Common myeloid progenitor, CD34-positive (primary cell): Measurements from ENCODE around the gene UST.
"Not testable (repeated sequence)": the region's sequence is repeated elsewhere in the genome, so short reads cannot be mapped to it uniquely, and the experiment has no call there.

ENCODE experiments used
- CTCF ChIA-PET: fragments of 350-600 bp; sonication (Branson Sonifier 250); formaldehyde crosslinking; loops from one replicate; lab custom pipeline; 2021; ENCODE audit warnings: antibody characterized with exemption; lab: Charles Lee
- POLR2A ChIA-PET: fragments of 350-600 bp; sonication (Branson Sonifier 250); formaldehyde crosslinking; loops from one replicate; lab custom pipeline; 2021; ENCODE audit warnings: antibody characterized with exemption; lab: Charles Lee
- DNase-seq, 3 donors: peaks; one replicate each; pipeline versions ENCODE4 v3.0.0 to v3.0.0-alpha.2; 2013
- H3K27ac ChIP-seq, 2 experiments: 1 replicate in 1 of 2; 2 replicates in 1 of 2; pipeline ENCODE4 v1.7.0; 2013; ENCODE audit warnings: inconsistent platforms in 2 of 2, low read length in 2 of 2, mild to moderate bottlenecking in 2 of 2, low read depth in 1 of 2, moderate library complexity in 1 of 2; ENCODE audit not compliant: severe bottlenecking in 2 of 2, insufficient read depth in 1 of 2, poor library complexity in 1 of 2
- H3K27me3 ChIP-seq, 5 experiments: replicated peaks in 2 of 5; 1 replicate in 3 of 5; 2 replicates in 2 of 5; pipeline versions ENCODE4 v1.6.1 to v1.7.0; 2013; ENCODE audit warnings: low read length in 4 of 5, mild to moderate bottlenecking in 2 of 5, moderate library complexity in 2 of 5, inconsistent platforms in 1 of 5; ENCODE audit not compliant: insufficient read depth in 5 of 5, control insufficient read depth in 4 of 5
- H3K36me3 ChIP-seq, 4 experiments: 1 replicate in 2 of 4; 2 replicates in 2 of 4; pipeline versions ENCODE4 v1.6.1 to v1.7.0; 2013; ENCODE audit warnings: low read length in 3 of 4, control low read depth in 1 of 4, mild to moderate bottlenecking in 1 of 4; ENCODE audit not compliant: control insufficient read depth in 4 of 4, insufficient read depth in 4 of 4
- H3K4me1 ChIP-seq, 4 experiments: 1 replicate in 3 of 4; 2 replicates in 1 of 4; pipeline versions ENCODE4 v1.6.1 to v1.7.1; 2013; ENCODE audit warnings: low read length in 3 of 4, mild to moderate bottlenecking in 3 of 4, control low read depth in 1 of 4, inconsistent platforms in 1 of 4, moderate library complexity in 1 of 4; ENCODE audit not compliant: control insufficient read depth in 4 of 4, insufficient read depth in 4 of 4; ENCODE audit errors: control extremely low read depth in 1 of 4
- H3K4me3 ChIP-seq, 7 experiments: 1 replicate in 4 of 7; 2 replicates in 3 of 7; pipeline versions ENCODE4 v1.5.1 to v1.7.0; 2013; ENCODE audit warnings: mild to moderate bottlenecking in 7 of 7, low read length in 6 of 7, moderate library complexity in 6 of 7, inconsistent platforms in 2 of 7, low read depth in 2 of 7, control low read depth in 1 of 7; ENCODE audit not compliant: insufficient read depth in 4 of 7, control insufficient read depth in 1 of 7; ENCODE audit errors: extremely low read depth in 1 of 7
- H3K9me3 ChIP-seq, 5 experiments: 1 replicate in 4 of 5; 2 replicates in 1 of 5; pipeline versions ENCODE4 v1.6.1 to v1.7.1; 2013; ENCODE audit warnings: low read length in 4 of 5, mild to moderate bottlenecking in 2 of 5, inconsistent platforms in 1 of 5, low read depth in 1 of 5, moderate library complexity in 1 of 5; ENCODE audit not compliant: control insufficient read depth in 4 of 5, insufficient read depth in 2 of 5; ENCODE audit errors: control extremely low read depth in 1 of 5
- WGBS: methylation state at CpG from one replicate; pipeline ENCODE4 v1.1.5; 2013; ENCODE audit not compliant: insufficient coverage; 5-methylcytosine and 5-hydroxymethylcytosine counted together

The UST gene

GRCh38 chr6:148762231-148762630, 15.4 kb downstream of the UST start:
- H3K36me3 ChIP-seq, result no peaks in the 10 kb centered on the region
- no peak overlapping the region for H3K27ac ChIP-seq
- ChIA-PET CTCF (no interaction called here), POLR2A (interaction anchor here (1.5 kb wide), 1 partner anchor 8 kb away, joined by 3 read pairs; no protein-coding TSS in a partner anchor)
- 86% methylated on average over 1 of the region's 1 CpG for WGBS
- peaks cover 28 to 55% (median 38%) of the 10 kb centered on the region in 4 experiments for H3K4me1 ChIP-seq
- no peak for DNase-seq
- H3K9me3 ChIP-seq, result no peaks in the 10 kb centered on the region
- H3K27me3 ChIP-seq, result peaks cover 0 to 3% (median 0%) of the 10 kb centered on the region in 5 experiments
- peak overlapping the region in 2 of 7 experiments; percentile 20 to 55 for H3K4me3 ChIP-seq

- not testable (repeated sequence) for H3K27me3 ChIP-seq
- H3K4me1 ChIP-seq, result peaks cover 23 to 39% (median 25%) of the 10 kb centered on the region in 4 experiments
Measured at GRCh38 chr6:148764259-148765020, 17.6 kb downstream of the UST start.

GRCh38 chr6:148765898-148766808, 19.3 kb downstream of the UST start:
- H3K27me3 ChIP-seq, result no peaks in the 10 kb centered on the region
- no peak overlapping the region for H3K27ac ChIP-seq
- POLR2A ChIA-PET, result no interaction called here
- no peaks in the 10 kb centered on the region for H3K36me3 ChIP-seq
- no peaks in the 10 kb centered on the region for H3K9me3 ChIP-seq
- 100% methylated on average over 3 of the region's 5 CpGs for WGBS
- DNase-seq, result no peak
- CTCF ChIA-PET, result no interaction called here
- H3K4me3 ChIP-seq, result no peak overlapping the region
- H3K4me1 ChIP-seq, result peaks cover 20 to 32% (median 23%) of the 10 kb centered on the region in 4 experiments

More at GRCh38 chr6:148764259-148765020, 17.6 kb downstream of the UST start:
- CTCF ChIA-PET, result interaction anchor here (1.7 kb wide), 1 partner anchor 12 kb away, joined by 5 read pairs; no protein-coding TSS in a partner anchor
- 88% methylated on average over 6 of the region's 10 CpGs for WGBS
- H3K27ac ChIP-seq, H3K36me3 ChIP-seq, H3K9me3 ChIP-seq, H3K4me3 ChIP-seq, POLR2A ChIA-PET: not testable (repeated sequence)
- peak in 2 of 3 donors; percentile 33 to 44 for DNase-seq

GRCh38 chr6:148768646-148769270, 21.9 kb downstream of the UST start:
- Histone ChIP-seq H3K9me3 (no peaks in the 10 kb centered on the region), H3K27me3 (no peaks in the 10 kb centered on the region), H3K27ac (no peak overlapping the region), H3K36me3 (no peaks in the 10 kb centered on the region), H3K4me3 (no peak overlapping the region), H3K4me1 (peaks cover 8 to 23% (median 18%) of the 10 kb centered on the region in 4 experiments)
- CTCF ChIA-PET, result no interaction called here
- 100% methylated on average over 2 of the region's 3 CpGs for WGBS
- DNase-seq, result no peak
- POLR2A ChIA-PET, result no interaction called here

GRCh38 chr6:148769304-148769968, 22.6 kb downstream of the UST start:
- Histone ChIP-seq H3K4me3 (no peak overlapping the region), H3K27me3 (no peaks in the 10 kb centered on the region), H3K27ac (no peak overlapping the region), H3K4me1 (peaks cover 8 to 23% (median 18%) of the 10 kb centered on the region in 4 experiments), H3K9me3 (no peaks in the 10 kb centered on the region), H3K36me3 (no peaks in the 10 kb centered on the region)
- POLR2A ChIA-PET, result no interaction called here
- DNase-seq, result no peak
- WGBS, result 100% methylated on average over 1 of the region's 4 CpGs
- CTCF ChIA-PET, result no interaction called here

- no peaks in the 10 kb centered on the region for H3K9me3 ChIP-seq
- peaks cover 8 to 27% (median 24%) of the 10 kb centered on the region in 4 experiments for H3K4me1 ChIP-seq
- 42% methylated on average over 6 of the region's 8 CpGs for WGBS
- CTCF ChIA-PET, result interaction anchor here (0.9 to 2.2 kb wide), 3 partner anchors 10 to 193 kb away, joined by 3 to 5 read pairs (median 3); no protein-coding TSS in a partner anchor
- no peaks in the 10 kb centered on the region for H3K27me3 ChIP-seq
- POLR2A ChIA-PET, result interaction anchor here (0.6 to 1.0 kb wide), 2 partner anchors 9 to 141 kb away, joined by 3 read pairs; no protein-coding TSS in a partner anchor
- DNase-seq, result peak in 2 of 3 donors; percentile 62 to 65
- peak overlapping the region in 1 of 7 experiments; percentile 48 for H3K4me3 ChIP-seq
- no peaks in the 10 kb centered on the region for H3K36me3 ChIP-seq
- H3K27ac ChIP-seq, result no peak overlapping the region
Measured at GRCh38 chr6:148770408-148771211, 23.8 kb downstream of the UST start.
